Stimulated activated CD4-positive, alpha-beta T cell treated with anti-CD3 and anti-CD28 coated beads, TNF-alpha, amount 100 ng/mL, for 24 hours (primary cell): ENCODE measurements around the gene SEMA6D.

ENCODE experiments used
- DNase-seq, 3 experiments: peaks; one replicate each; pipeline ENCODE4 v3.0.0-alpha.2; 2020; ENCODE audit warnings: low read depth in 3 of 3

The SEMA6D gene

GRCh38 chr15:47787875-47788274 is 70.6 kb downstream of the SEMA6D start:
- no peak for DNase-seq

GRCh38 chr15:47788685-47789084 is 71.4 kb downstream of the SEMA6D start:
- DNase-seq, result no peak

DNA sequence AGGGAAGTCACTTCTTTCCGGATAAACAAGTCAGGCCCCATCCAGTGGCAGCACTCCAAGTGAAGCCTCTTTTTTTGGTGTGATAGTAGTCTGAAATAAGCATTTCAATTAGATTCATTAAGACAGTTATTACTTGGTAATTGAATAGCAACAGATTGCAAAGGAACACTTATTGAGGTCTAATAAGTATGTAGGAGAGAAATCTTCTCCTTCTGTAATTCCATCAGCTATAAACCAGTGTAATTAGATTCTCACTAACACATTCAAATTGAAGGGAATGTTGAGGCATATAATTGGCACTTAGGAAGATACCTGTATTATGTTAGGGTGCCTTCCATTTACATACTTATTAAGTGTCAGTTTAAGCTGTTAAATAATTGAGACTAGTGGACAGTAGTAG is 73.9 kb downstream of the SEMA6D start:
- DNase-seq, result no peak

GRCh38 chr15:47792231-47792630 is 74.9 kb downstream of the SEMA6D start:
- no peak for DNase-seq

DNA sequence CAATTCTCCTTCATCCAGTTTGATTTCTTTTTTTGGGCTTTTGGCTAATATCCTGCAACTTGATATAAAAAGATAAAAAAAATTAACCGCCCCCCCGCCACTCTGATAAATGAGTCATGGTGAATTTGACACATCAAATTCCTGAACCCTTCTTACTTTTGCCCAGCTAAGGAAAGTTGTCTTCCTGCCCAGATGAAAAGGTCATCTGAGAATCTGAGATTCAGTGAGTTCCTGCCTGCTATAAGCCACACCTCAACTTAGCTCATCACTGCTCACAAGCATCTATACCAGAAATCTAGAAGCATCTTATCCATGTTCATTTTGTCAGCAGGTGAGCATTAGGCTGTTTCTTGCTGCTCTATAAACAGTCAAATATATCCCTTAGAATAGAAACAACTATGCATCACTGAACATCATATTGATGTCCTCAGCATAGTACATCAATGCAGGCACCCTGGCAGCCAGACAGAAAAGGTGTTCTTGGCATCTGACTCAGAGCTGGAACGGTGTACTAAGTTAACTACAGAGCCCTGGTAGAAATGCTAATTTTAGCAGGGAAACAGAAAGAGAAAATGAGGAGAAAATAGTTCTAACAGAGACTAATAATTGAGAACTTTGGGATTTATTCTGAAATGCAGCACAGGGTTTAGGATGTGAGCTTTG is 77.1 kb downstream of the SEMA6D start:
- DNase-seq, result no peak

DNA sequence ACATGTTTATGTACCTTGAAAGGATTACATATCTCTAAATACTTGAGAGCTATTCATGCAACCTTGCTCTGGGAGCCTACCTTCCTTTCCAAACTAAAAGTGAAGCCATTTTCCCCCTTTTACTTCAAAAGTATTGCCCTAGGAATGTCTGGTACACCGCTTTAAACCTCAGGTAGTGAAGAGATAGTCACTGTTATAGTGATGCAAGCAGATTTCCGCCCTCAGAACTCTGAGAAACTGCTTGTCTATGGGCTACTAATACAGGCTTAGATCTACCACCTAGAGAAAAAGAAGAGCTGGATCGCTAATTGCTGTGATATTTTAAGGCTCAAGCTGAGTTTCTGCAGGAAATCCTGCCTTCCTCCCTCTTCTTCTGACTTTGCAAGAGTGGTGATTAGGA is 78.6 kb downstream of the SEMA6D start:
- DNase-seq, result no peak

DNA sequence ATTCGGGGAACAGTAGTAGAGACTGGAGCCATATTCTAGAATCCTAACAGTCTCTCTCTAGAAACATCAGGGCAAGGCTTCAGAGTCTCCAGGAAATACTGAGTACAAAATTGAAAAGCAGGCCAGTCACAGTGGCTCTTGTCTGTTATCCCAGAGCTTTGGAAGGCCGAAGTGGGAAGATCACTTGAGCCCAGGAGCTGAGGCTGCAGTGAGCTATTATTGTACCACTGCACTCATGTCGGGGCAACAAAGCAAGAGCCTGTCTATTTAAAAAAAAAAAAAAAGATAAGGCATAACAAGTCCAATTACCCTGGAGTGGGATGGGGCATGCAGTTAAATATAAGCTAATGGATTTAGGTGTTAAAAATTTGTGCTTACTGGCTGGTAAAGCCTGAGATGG is 79.0 kb downstream of the SEMA6D start:
- no peak for DNase-seq

DNA sequence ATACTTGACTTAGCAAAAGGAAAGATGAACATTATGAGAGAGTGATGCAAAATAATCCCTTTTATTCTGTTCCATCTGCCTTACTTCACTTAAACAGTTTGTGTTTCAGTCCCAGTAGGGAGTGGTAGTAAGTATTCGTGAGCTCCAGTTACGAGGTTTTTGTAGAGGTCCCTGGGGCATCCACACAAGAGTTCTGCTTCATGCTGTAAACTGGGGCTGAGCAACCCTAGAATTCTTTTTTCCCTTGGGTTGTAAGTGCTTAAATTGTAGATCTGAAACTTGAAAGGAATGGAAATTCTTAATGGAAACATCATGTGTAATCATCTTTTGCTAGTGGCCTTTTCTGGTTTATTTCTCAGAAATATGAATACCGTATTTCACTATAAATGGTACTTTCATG is 79.5 kb downstream of the SEMA6D start:
- no peak for DNase-seq

GRCh38 chr15:47801522-47801921 is 84.2 kb downstream of the SEMA6D start:
- no peak for DNase-seq

GRCh38 chr15:47802216-47802615 is 84.9 kb downstream of the SEMA6D start:
- no peak for DNase-seq

GRCh38 chr15:47803767-47804166 is 86.5 kb downstream of the SEMA6D start:
- DNase-seq, result no peak

GRCh38 chr15:47804733-47805132 is 87.4 kb downstream of the SEMA6D start:
- no peak for DNase-seq

- no peak for DNase-seq
Measured at GRCh38 chr15:47806008-47806407, 88.7 kb downstream of the SEMA6D start.

DNA sequence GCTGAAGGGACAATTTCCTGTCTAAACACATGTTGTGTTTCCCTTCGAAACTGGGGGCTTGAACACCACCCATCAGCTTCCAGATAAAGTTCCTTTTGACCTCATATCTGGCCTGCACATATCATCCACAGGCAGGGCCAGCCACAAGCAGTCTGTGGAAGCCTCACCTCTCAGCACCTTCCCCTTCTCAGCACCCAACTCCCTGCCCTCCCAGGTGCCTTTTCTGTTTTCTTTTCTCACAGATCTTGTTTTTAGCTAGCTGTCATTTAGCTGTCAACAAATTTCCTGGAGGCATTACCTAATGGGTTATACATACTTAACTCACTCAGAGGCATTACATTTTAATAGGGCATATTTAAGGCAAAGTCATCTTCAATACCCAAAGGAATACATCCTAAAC is 93.9 kb downstream of the SEMA6D start:
- no peak for DNase-seq

GRCh38 chr15:47812470-47812999 is 95.2 kb downstream of the SEMA6D start:
- DNase-seq, result no peak

DNA sequence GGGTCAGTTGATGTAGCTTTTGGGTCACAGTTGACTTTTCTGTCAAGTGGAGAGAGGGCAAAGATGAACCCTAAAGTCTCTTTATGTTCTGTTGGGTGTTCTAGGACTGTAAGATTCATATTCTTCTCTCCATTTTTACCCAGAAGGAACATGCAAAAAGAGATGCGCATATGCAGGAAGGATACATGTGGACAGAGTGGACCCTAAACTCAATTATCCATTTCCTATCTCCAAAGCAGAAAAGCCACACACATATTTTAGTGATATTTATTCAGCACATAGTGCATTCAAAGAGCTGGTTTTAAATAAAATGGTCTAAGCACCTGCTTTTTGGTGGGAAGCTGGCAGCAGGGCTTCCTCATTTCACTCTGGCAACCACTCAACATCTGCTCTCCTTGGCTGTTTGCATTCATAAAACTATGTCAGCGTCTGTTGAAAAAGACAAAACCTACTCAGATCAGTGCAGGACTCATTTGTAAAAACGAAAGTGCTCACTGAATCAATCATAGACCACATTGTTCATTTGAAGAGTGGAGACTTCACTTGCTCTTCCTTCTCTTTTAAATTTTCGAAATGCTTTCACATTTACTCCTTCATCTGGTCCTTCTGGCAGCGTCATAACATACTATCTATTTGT is 96.6 kb downstream of the SEMA6D start:
- DNase-seq, result no peak

DNA sequence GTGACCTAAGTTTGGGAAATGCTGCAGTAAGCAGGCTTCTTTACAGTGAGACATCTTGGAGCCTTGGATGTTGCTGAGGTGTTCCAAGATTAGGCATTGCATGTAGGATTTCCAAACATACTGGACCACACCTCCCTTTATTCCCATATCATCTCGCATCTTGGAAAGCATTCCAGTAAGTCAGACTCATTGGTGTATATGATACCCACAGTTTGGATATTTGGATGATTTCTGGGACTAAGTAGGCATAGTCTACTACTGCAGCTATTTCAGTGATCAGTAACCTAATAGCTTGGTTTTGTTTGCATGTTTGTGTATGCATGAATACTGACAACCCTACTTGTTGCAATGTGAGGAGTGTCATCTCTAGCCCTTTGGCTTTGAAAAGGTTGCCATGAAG is 97.3 kb downstream of the SEMA6D start:
- no peak for DNase-seq

DNA sequence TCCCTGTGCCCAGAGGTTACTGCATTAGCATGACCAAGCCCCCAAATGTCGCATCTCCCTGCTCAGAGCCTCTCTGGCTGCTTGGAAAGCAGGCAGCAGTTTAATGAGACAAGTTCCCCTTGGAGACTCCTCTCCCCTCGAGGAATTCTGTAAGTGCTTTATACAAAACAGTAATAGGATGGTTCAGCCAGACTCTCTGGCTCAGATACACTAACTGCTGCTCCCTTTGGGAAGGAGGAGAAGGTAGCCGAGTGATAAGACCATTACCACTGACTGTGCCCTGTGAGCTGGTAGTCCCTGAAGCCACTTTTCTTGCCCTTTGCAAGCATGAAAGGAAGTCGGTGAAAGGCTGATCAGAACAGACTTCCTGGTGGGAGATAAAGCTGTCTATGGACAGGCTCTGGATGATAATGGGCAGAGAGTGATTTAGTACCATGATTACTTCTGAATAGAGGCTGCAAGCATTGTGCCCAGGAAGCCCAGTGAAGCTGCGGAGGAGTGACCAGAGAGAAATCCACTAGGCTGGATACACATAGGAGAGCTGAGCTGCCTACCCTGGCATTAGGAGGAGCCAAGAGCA is 100.8 kb downstream of the SEMA6D start:
- no peak for DNase-seq

- DNase-seq, result no peak
Measured at GRCh38 chr15:47819158-47819557, 101.9 kb downstream of the SEMA6D start.

- DNase-seq, result no peak
Measured at GRCh38 chr15:47820057-47820746, 102.9 kb downstream of the SEMA6D start.

- no peak for DNase-seq
Measured at GRCh38 chr15:47820747-47821319, 103.5 kb downstream of the SEMA6D start.

- no peak for DNase-seq
Measured at GRCh38 chr15:47822048-47822447, 104.7 kb downstream of the SEMA6D start.
